Loucy (cell line): Measurements from ENCODE around the gene PPP6C.

ENCODE experiments used
- CTCF ChIP-seq: fragments of 200-600 bp; sonication (generic); conservative IDR thresholded peaks from 2 replicates; pipeline ENCODE4 v1.5.1; 2014; ENCODE audit warnings: mild to moderate bottlenecking, antibody characterized with exemption, low read length
- EZH2phosphoT487 ChIP-seq: fragments of 200-600 bp; IDR thresholded peaks from 2 replicates; pipeline ENCODE4 v1.6.1; 2018; ENCODE audit warnings: antibody characterized with exemption, mild to moderate bottlenecking, moderate library complexity, borderline replicate concordance

- no peak for TF ChIP-seq EZH2phosphoT487
- no peak for TF ChIP-seq CTCF
These were observed 85.7 kb downstream of the PPP6C start for GRCh38 chr9:125103770-125104460.
